SK-N-SH (cell line): ENCODE data around the gene TTC6. TPM values are rescaled to one million over a fixed set of nuclear protein-coding genes. Genes with fewer than 3 reads are reported as not detected.

Experiments
- CTCF ChIA-PET: fragments of 300-600, 350-600 bp; formaldehyde crosslinking; extraction: SDS; loops from one replicate; lab custom pipeline; 2021; lab: Yijun Ruan, JAX
- POLR2A ChIA-PET: fragments of 350-600 bp; sonication (Branson Sonifier 250); formaldehyde crosslinking; extraction: SDS; loops from one replicate; lab custom pipeline; 2020; ENCODE audit warnings: antibody characterized with exemption, inconsistent platforms; lab: Yijun Ruan, JAX
- DNase-seq: peaks from one replicate; pipeline ENCODE4 v3.0.0; 2012
- H2AFZ ChIP-seq: fragments of 200-600 bp; sonication (generic); 2 replicates; pipeline ENCODE4 v1.8.1; 2016; ENCODE audit warnings: antibody characterized with exemption, mild to moderate bottlenecking, low read depth
- H3F3A ChIP-seq: fragments of 200-600 bp; sonication (generic); replicated peaks from 2 replicates; pipeline ENCODE3; 2016; ENCODE audit warnings: antibody characterized with exemption, mild to moderate bottlenecking; ENCODE audit not compliant: insufficient read depth
- H3K27ac ChIP-seq, 2 experiments: fragments of 200-500 bp in 1 of 2; fragments of 200-600 bp in 1 of 2; sonication (Bioruptor generic) in 1 of 2; sonication (generic), shearing (Covaris generic) in 1 of 2; 2 replicates each; pipeline versions ENCODE4 v1.5.1 to v1.6.1; 2014 to 2016; ENCODE audit warnings: low read depth in 2 of 2, inconsistent platforms in 1 of 2, low read length in 1 of 2, mild to moderate bottlenecking in 1 of 2, mixed read lengths in 1 of 2
- H3K27me3 ChIP-seq: fragments of 200-600 bp; sonication (generic), shearing (Covaris generic); 2 replicates; pipeline ENCODE4 v1.6.1; 2016; ENCODE audit warnings: mixed run types; ENCODE audit not compliant: insufficient read depth
- H3K36me3 ChIP-seq, 2 experiments: fragments of 200-500 bp in 1 of 2; fragments of 200-600 bp in 1 of 2; sonication (Bioruptor generic) in 1 of 2; sonication (generic) in 1 of 2; replicated peaks in 1 of 2; 2 replicates each; pipeline versions ENCODE3 to v1.5.1; 2014 to 2016; ENCODE audit warnings: low read length in 1 of 2, mild to moderate bottlenecking in 1 of 2; ENCODE audit not compliant: insufficient read depth in 2 of 2, control insufficient read depth in 1 of 2
- H3K4me1 ChIP-seq, 2 experiments: fragments of 200-500 bp in 1 of 2; fragments of 200-600 bp in 1 of 2; sonication (Bioruptor generic) in 1 of 2; sonication (generic), shearing (Covaris generic) in 1 of 2; 2 replicates each; pipeline versions ENCODE4 v1.5.1 to v1.6.1; 2014 to 2016; ENCODE audit warnings: low read depth in 1 of 2, low read length in 1 of 2, mixed run types in 1 of 2; ENCODE audit not compliant: insufficient read depth in 2 of 2, control insufficient read depth in 1 of 2
- H3K4me2 ChIP-seq: fragments of 200-600 bp; sonication (generic), shearing (Covaris generic); 2 replicates; pipeline ENCODE4 v1.6.1; 2017; ENCODE audit warnings: mixed run types
- H3K4me3 ChIP-seq, 2 experiments: fragments of 200-500 bp in 1 of 2; fragments of 200-600 bp in 1 of 2; sonication (Bioruptor generic) in 1 of 2; sonication (generic), shearing (Covaris generic) in 1 of 2; 2 replicates each; pipeline versions ENCODE4 v1.5.1 to v1.8.1; 2014 to 2016; ENCODE audit warnings: low read depth in 2 of 2, inconsistent platforms in 1 of 2, low read length in 1 of 2, mild to moderate bottlenecking in 1 of 2, mixed read lengths in 1 of 2, moderate library complexity in 1 of 2
- H3K79me2 ChIP-seq: fragments of 200-600 bp; sonication (generic); 2 replicates; pipeline ENCODE4 v1.8.1; 2017; ENCODE audit warnings: mild to moderate bottlenecking; ENCODE audit not compliant: insufficient read depth
- H3K9ac ChIP-seq: fragments of 200-600 bp; sonication (generic); 2 replicates; pipeline ENCODE4 v1.6.1; 2017; ENCODE audit warnings: mixed run types
- H3K9me2 ChIP-seq: fragments of 200-600 bp; sonication (generic); 2 replicates; pipeline ENCODE4 v1.6.1; 2017; ENCODE audit warnings: mixed run types
- H3K9me3 ChIP-seq: fragments of 200-600 bp; sonication (generic); 2 replicates; pipeline ENCODE4 v1.6.1; 2017; ENCODE audit warnings: mixed run types, mild to moderate bottlenecking, moderate library complexity
- H4K20me1 ChIP-seq: fragments of 200-600 bp; sonication (generic); 2 replicates; pipeline ENCODE4 v1.6.1; 2017; ENCODE audit warnings: mild to moderate bottlenecking, mixed run types; ENCODE audit not compliant: insufficient read depth
- EP300 ChIP-seq, 2 experiments: IDR thresholded peaks; 2 replicates each; pipeline versions ENCODE4 v1.4.0 to v1.6.1; 2012; ENCODE audit warnings: borderline replicate concordance in 1 of 2, low read depth in 1 of 2, low read length in 1 of 2
- EZH2phosphoT487 ChIP-seq: fragments of 200-600 bp; sonication (generic); IDR thresholded peaks from 2 replicates; pipeline ENCODE4 v1.6.1; 2017; ENCODE audit warnings: low read depth, mixed run types, mild to moderate bottlenecking, antibody characterized with exemption, moderate library complexity, borderline replicate concordance
- FOSL2 ChIP-seq: IDR thresholded peaks from 2 replicates; pipeline ENCODE4 v1.4.0; 2012; ENCODE audit warnings: low read depth, mild to moderate bottlenecking, moderate library complexity, borderline replicate concordance
- IRF3 ChIP-seq: fragments of 150-350 bp; IDR thresholded peaks from 2 replicates; pipeline ENCODE4 v1.6.1; 2016; ENCODE audit warnings: mild to moderate bottlenecking, low read depth, low read length
- JUND ChIP-seq: IDR thresholded peaks from 2 replicates; pipeline ENCODE4 v1.4.0; 2012
- MXI1 ChIP-seq: IDR thresholded peaks from 2 replicates; pipeline ENCODE4 v1.6.1; 2012; ENCODE audit warnings: mild to moderate bottlenecking, low read depth, low read length, improper control_type of control experiment
- NFIC ChIP-seq: IDR thresholded peaks from 2 replicates; pipeline ENCODE4 v1.4.0; 2012; ENCODE audit warnings: borderline replicate concordance
- NRF1 ChIP-seq: IDR thresholded peaks from 2 replicates; pipeline ENCODE4 v1.6.1; 2012; ENCODE audit warnings: low read depth, mild to moderate bottlenecking, low read length
- RAD21 ChIP-seq: IDR thresholded peaks from 2 replicates; pipeline ENCODE4 v1.6.1; 2012; ENCODE audit warnings: mild to moderate bottlenecking, low read length
- RCOR1 ChIP-seq: fragments of 150-350 bp; IDR thresholded peaks from 2 replicates; pipeline ENCODE4 v1.6.1; 2017; ENCODE audit warnings: antibody characterized with exemption, low read length
- RXRA ChIP-seq: IDR thresholded peaks from 2 replicates; pipeline ENCODE4 v1.4.0; 2012; ENCODE audit warnings: low read depth, mild to moderate bottlenecking, borderline replicate concordance
- SIN3A ChIP-seq: IDR thresholded peaks from 2 replicates; pipeline ENCODE4 v1.6.1; 2012; ENCODE audit warnings: low read depth, mild to moderate bottlenecking, low read length, moderate library complexity, borderline replicate concordance
- TCF12 ChIP-seq: IDR thresholded peaks from 2 replicates; pipeline ENCODE4 v1.4.0; 2012
- TEAD4 ChIP-seq: IDR thresholded peaks from 2 replicates; pipeline ENCODE4 v1.4.0; 2012; ENCODE audit warnings: mild to moderate bottlenecking, borderline replicate concordance; ENCODE audit not compliant: insufficient read depth
- USF1 ChIP-seq: IDR thresholded peaks from 2 replicates; pipeline ENCODE4 v1.4.0; 2012; ENCODE audit warnings: low read depth, borderline replicate concordance
- USF2 ChIP-seq: fragments of 150-350 bp; IDR thresholded peaks from 2 replicates; pipeline ENCODE4 v1.6.1; 2017; ENCODE audit warnings: antibody characterized with exemption, low read length, low read depth, borderline replicate concordance
- WGBS: methylation state at CpG from one replicate; pipeline ENCODE4 v1.1.6; 2017; ENCODE audit warnings: low lambda C conversion rate; 5-methylcytosine and 5-hydroxymethylcytosine counted together
- polyA plus RNA-seq, 3 experiments: library from polyadenylated mRNA; depleted of rRNA; stranded (reverse); fragments of >200 nt; gene quantifications; 2 replicates each; pipeline ENCODE4 v1.2.3, GENCODE V29; 2012
- TF ChIP-seq, protein P1 (sequence below): IDR thresholded peaks from 2 replicates; pipeline ENCODE4 v1.4.0; 2012; ENCODE audit warnings: low read depth, borderline replicate concordance
- TF ChIP-seq, protein P2 (sequence below): fragments of 200-600 bp; sonication (generic); IDR thresholded peaks from 2 replicates; pipeline ENCODE4 v1.6.1; 2017; ENCODE audit warnings: antibody characterized with exemption, mild to moderate bottlenecking, moderate library complexity

TTC6 gene
- polyA plus RNA-seq, 1 of the 3 experiments (the other 2 are of a cell fraction), result not detected

GRCh38 chr14:37642125-37642524 lies 46.7 kb downstream of the TTC6 start:
- TF ChIP-seq TEAD4 (no peak), TCF12 (no peak), EZH2phosphoT487 (no peak), IRF3 (no peak), USF1 (no peak), SIN3A (no peak), NRF1 (no peak)
- TF ChIP-seq, protein P1, sequence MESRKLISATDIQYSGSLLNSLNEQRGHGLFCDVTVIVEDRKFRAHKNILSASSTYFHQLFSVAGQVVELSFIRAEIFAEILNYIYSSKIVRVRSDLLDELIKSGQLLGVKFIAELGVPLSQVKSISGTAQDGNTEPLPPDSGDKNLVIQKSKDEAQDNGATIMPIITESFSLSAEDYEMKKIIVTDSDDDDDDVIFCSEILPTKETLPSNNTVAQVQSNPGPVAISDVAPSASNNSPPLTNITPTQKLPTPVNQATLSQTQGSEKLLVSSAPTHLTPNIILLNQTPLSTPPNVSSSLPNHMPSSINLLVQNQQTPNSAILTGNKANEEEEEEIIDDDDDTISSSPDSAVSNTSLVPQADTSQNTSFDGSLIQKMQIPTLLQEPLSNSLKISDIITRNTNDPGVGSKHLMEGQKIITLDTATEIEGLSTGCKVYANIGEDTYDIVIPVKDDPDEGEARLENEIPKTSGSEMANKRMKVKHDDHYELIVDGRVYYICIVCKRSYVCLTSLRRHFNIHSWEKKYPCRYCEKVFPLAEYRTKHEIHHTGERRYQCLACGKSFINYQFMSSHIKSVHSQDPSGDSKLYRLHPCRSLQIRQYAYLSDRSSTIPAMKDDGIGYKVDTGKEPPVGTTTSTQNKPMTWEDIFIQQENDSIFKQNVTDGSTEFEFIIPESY, result no peak
- H3K4me3 ChIP-seq, result no peak overlapping the region
- no peaks in the 10 kb centered on the region for H3K9me3 ChIP-seq
- POLR2A ChIA-PET, result no interaction called here
- H3K27me3 ChIP-seq, result no peaks in the 10 kb centered on the region
- H3K4me2 ChIP-seq, result no peak overlapping the region
- no peak overlapping the region for H3K27ac ChIP-seq
- H3K9me2 ChIP-seq, result no peaks in the 10 kb centered on the region
- no peaks in the 10 kb centered on the region for H3K79me2 ChIP-seq
- CTCF ChIA-PET, result no interaction called here
- H3F3A ChIP-seq, result no peaks in the 10 kb centered on the region
- no peak overlapping the region for H2AFZ ChIP-seq
- DNase-seq, result no peak
- no peaks in the 10 kb centered on the region for H4K20me1 ChIP-seq
- H3K36me3 ChIP-seq, result no peaks in the 10 kb centered on the region
- no peaks in the 10 kb centered on the region for H3K4me1 ChIP-seq
- WGBS, result 10% methylated on average over 3 of the region's 3 CpGs
- H3K9ac ChIP-seq, result no peak overlapping the region

- no peaks in the 10 kb centered on the region for H3K36me3 ChIP-seq
- ChIA-PET CTCF (no interaction called here), POLR2A (no interaction called here)
- no peak overlapping the region for H3K4me3 ChIP-seq
- no peaks in the 10 kb centered on the region for H3F3A ChIP-seq
- no peaks in the 10 kb centered on the region for H3K27me3 ChIP-seq
- whole genome bisulfite sequencing, result 1% methylated on average over 4 of the region's 4 CpGs
- no peak for DNase-seq
- no peaks in the 10 kb centered on the region for H3K9me2 ChIP-seq
- no peaks in the 10 kb centered on the region for H3K4me1 ChIP-seq
- no peak overlapping the region for H3K9ac ChIP-seq
- no peak overlapping the region for H2AFZ ChIP-seq
- H3K27ac ChIP-seq, result no peak overlapping the region
- no peaks in the 10 kb centered on the region for H4K20me1 ChIP-seq
- no peaks in the 10 kb centered on the region for H3K79me2 ChIP-seq
- no peaks in the 10 kb centered on the region for H3K9me3 ChIP-seq
- no peak overlapping the region for H3K4me2 ChIP-seq
- TF ChIP-seq USF2 (no peak), RCOR1 (no peak), EP300 (IDR thresholded peaks at IDR 0.05; ENCODE audit: borderline replicate concordance in 1 of 2, low read depth in 1 of 2, low read length in 1 of 2) (no peak), RAD21 (no peak), NFIC (no peak), USF1 (no peak), FOSL2 (no peak), JUND (no peak), MXI1 (no peak), RXRA (no peak)
- TF ChIP-seq, protein P2, sequence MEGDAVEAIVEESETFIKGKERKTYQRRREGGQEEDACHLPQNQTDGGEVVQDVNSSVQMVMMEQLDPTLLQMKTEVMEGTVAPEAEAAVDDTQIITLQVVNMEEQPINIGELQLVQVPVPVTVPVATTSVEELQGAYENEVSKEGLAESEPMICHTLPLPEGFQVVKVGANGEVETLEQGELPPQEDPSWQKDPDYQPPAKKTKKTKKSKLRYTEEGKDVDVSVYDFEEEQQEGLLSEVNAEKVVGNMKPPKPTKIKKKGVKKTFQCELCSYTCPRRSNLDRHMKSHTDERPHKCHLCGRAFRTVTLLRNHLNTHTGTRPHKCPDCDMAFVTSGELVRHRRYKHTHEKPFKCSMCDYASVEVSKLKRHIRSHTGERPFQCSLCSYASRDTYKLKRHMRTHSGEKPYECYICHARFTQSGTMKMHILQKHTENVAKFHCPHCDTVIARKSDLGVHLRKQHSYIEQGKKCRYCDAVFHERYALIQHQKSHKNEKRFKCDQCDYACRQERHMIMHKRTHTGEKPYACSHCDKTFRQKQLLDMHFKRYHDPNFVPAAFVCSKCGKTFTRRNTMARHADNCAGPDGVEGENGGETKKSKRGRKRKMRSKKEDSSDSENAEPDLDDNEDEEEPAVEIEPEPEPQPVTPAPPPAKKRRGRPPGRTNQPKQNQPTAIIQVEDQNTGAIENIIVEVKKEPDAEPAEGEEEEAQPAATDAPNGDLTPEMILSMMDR, result no peak
- TF ChIP-seq, protein P1, result no peak
Observed at GRCh38 chr14:37643701-37644100, 48.3 kb downstream of the TTC6 start.
